Omental fat pad (tissue), 4 donors: Measurements from ENCODE around the gene FBN1. TPM values are rescaled to one million over a fixed set of nuclear protein-coding genes. Genes with fewer than 3 reads are reported as not detected.

ENCODE experiments used
- ATAC-seq: fragments of 150-250 bp; one replicate; pipeline ENCODE4 v1.9.1; 2016; ENCODE audit warnings: mild to moderate bottlenecking, moderate library complexity; ENCODE audit not compliant: low FRiP score
- DNase-seq: peaks from one replicate; pipeline ENCODE4 v3.0.0-alpha.2; 2019; ENCODE audit warnings: low spot score
- CTCF ChIP-seq, 3 donors: fragments of 450-650 bp; IDR thresholded peaks; one replicate each; pipeline ENCODE4 v1.5.1; 2016 to 2017; ENCODE audit warnings: antibody characterized with exemption in 3 of 3, mild to moderate bottlenecking in 3 of 3, moderate library complexity in 2 of 3
- total RNA-seq, 4 donors: library from RNA; depleted of rRNA; stranded (reverse); fragments of >200 nt; gene quantifications; one replicate each; pipeline ENCODE4 v1.1.0, GENCODE V29; 2016

The FBN1 gene
- total RNA-seq, 4 donors from 2014 or later: 91.5 to 413 (median 137) TPM

GRCh38 chr15:48634893-48635292 is 10.6 kb downstream of the FBN1 start:
- ATAC-seq: no peak
- TF ChIP-seq CTCF (IDR thresholded peaks at IDR 0.05): no peak
- no peak for DNase-seq

GRCh38 chr15:48634096-48634495 is 11.4 kb downstream of the FBN1 start:
- no peak for TF ChIP-seq CTCF (IDR thresholded peaks at IDR 0.05)
- ATAC-seq: no peak
- no peak for DNase-seq

- no peak for ATAC-seq
- no peak for DNase-seq
These were observed 12.9 kb downstream of the FBN1 start for GRCh38 chr15:48632651-48633050.

GRCh38 chr15:48631176-48631770 is 14.2 kb downstream of the FBN1 start:
- ATAC-seq: no peak
- no peak for TF ChIP-seq CTCF (IDR thresholded peaks at IDR 0.05)
- DNase-seq: no peak

More at GRCh38 chr15:48632651-48633050, 12.9 kb downstream of the FBN1 start:
- TF ChIP-seq CTCF (IDR thresholded peaks at IDR 0.05): no peak

- DNase-seq (no peak), ATAC-seq (no peak)
- no peak for TF ChIP-seq CTCF (IDR thresholded peaks at IDR 0.05)
These were observed 15.3 kb downstream of the FBN1 start for GRCh38 chr15:48630245-48630644.

- no peak for ATAC-seq
These were observed 16.7 kb downstream of the FBN1 start for GRCh38 chr15:48628832-48629231.

More at GRCh38 chr15:48628832-48629231, 16.7 kb downstream of the FBN1 start:
- TF ChIP-seq CTCF (IDR thresholded peaks at IDR 0.05): no peak
- DNase-seq: no peak
